Naive B cell (primary cell): ENCODE data around the gene PTK6. TPM values are rescaled to one million over a fixed set of nuclear protein-coding genes. Genes with fewer than 3 reads are reported as not detected.

Experiments used
- ATAC-seq, 2 donors: fragments of 150-1000 bp; cut with Tn5 transposase; 2 replicates each; pipeline ENCODE4 v1.10.0; 2021; ENCODE audit warnings: low read depth in 2 of 2, mild to moderate bottlenecking in 2 of 2, moderate library complexity in 2 of 2
- DNase-seq: peaks from one replicate; pipeline ENCODE4 v3.0.0; 2022
- H3K27ac Mint-ChIP-seq, 6 donors: one replicate each; pipeline ENCODE4 v1.8.0; 2020 to 2022; ENCODE audit warnings: mild to moderate bottlenecking in 6 of 6, mixed read lengths in 6 of 6, moderate library complexity in 5 of 6, inconsistent platforms in 2 of 6
- H3K27me3 Mint-ChIP-seq, 3 donors: one replicate each; pipeline ENCODE4 v1.8.0; 2021 to 2022; ENCODE audit warnings: mixed read lengths in 3 of 3, mild to moderate bottlenecking in 1 of 3
- H3K36me3 Mint-ChIP-seq, 2 donors: one replicate each; pipeline ENCODE4 v1.8.0; 2020 to 2022; ENCODE audit warnings: mixed read lengths in 2 of 2, inconsistent platforms in 1 of 2, mild to moderate bottlenecking in 1 of 2
- H3K4me1 Mint-ChIP-seq, 3 donors: one replicate each; pipeline ENCODE4 v1.8.0; 2020 to 2022; ENCODE audit warnings: mixed read lengths in 3 of 3, inconsistent platforms in 1 of 3, mild to moderate bottlenecking in 1 of 3, moderate library complexity in 1 of 3
- H3K4me3 Mint-ChIP-seq, 8 donors: one replicate each; pipeline ENCODE4 v1.8.0; 2020 to 2022; ENCODE audit warnings: mild to moderate bottlenecking in 8 of 8, mixed read lengths in 8 of 8, moderate library complexity in 8 of 8, inconsistent platforms in 2 of 8
- H3K9me3 Mint-ChIP-seq, 7 donors: one replicate each; pipeline ENCODE4 v1.8.0; 2020 to 2022; ENCODE audit warnings: mixed read lengths in 7 of 7, mild to moderate bottlenecking in 5 of 7, inconsistent platforms in 2 of 7, moderate library complexity in 1 of 7
- polyA plus RNA-seq, 6 donors: library from polyadenylated mRNA; unstranded; fragments of 300-500 nt; fragmentation: Illumina TruSeq; gene quantifications; one replicate each; pipeline ENCODE4 v1.2.3, GENCODE V29; 2021; ENCODE audit warnings: low read depth in 6 of 6

Gene PTK6
- polyA plus RNA-seq: 1 to 10 TPM in 1 of 6 donors, under 1 TPM in 5; 0.10 to 1.3 (median 0.51) TPM

DNA sequence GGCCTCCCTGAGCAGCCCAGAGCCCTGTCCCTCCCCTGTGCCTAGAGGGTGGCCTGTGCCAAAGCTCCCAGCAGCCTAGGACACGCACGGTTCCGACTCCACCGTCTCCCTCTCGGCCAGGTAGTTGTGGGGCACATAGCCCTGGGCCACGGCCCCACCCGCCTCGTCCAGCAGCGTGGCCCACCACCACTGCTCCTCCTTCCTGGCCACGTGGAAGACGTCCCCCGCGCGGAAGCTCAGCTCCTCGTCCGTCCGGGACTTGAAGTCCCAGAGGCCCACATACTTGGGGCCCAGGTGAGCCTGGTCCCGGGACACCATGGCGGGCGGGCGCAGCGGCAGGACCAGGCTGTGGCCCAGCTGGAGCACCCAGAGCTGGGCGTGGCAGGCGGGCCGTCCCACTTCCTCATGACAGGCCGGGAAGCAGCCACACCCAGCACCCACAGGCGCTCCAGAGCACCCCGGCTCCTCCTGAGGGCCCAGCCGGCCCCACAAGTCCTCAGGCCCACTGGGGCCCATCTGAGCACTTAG is at the start of gene PTK6:
TSS of gene PTK6 (minus strand) at position 380 of the 528 bp plus-strand sequence. CDS start at position 318, 62 bp downstream.
- ATAC-seq (peak; percentile 4), DNase-seq (no peak)
- peak within 1 kb of the TSS; percentile 76 to 87 (median 81) for H3K4me3 Mint-ChIP-seq

DNA sequence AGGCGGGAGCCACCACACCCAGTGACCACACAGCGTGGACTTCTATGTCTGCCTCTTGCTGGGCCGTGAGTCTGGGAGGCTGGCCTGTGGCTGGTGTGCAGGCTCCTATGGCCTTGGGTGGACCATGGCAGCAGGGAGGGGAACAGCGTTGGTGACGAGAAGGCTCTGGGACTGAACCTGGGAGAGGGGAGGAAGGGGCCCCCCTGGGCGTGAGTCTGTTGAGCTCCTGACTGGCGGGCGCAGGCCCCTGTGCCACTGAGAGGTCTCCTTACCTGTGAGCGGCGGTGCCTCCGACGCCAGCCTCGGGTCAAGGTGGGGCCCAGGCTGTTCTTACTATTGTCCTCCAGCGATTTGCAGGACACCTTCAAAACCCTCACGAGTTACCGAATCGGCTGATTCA is 49.6 kb upstream of the PTK6 start:
- no peak overlapping the region for H3K4me3 Mint-ChIP-seq
- no peaks in the 10 kb centered on the region for H3K9me3 Mint-ChIP-seq
- ATAC-seq: no peak
- H3K27me3 Mint-ChIP-seq: no peaks in the 10 kb centered on the region
- peaks cover 0 to 5% of the 10 kb centered on the region in 2 donors for H3K36me3 Mint-ChIP-seq
- DNase-seq: no peak
- H3K4me1 Mint-ChIP-seq: peaks cover 11 to 13% (median 11%) of the 10 kb centered on the region in 3 donors
- H3K27ac Mint-ChIP-seq: peak overlapping the region in 3 of 6 donors; percentile 24 to 53 (median 32)

More for the DNA sequence above, at the start of gene PTK6:
- Mint-ChIP-seq H3K36me3 (no peaks in the 10 kb centered on the region), H3K4me1 (peaks cover 9 to 26% (median 18%) of the 10 kb centered on the region in 3 donors), H3K27ac (peak within 1 kb of the TSS; percentile 72 to 94 (median 86)), H3K27me3 (peaks cover 0 to 3% (median 0%) of the 10 kb centered on the region in 3 donors), H3K9me3 (peaks cover 0 to 1% (median 0%) of the 10 kb centered on the region in 7 donors)

DNA sequence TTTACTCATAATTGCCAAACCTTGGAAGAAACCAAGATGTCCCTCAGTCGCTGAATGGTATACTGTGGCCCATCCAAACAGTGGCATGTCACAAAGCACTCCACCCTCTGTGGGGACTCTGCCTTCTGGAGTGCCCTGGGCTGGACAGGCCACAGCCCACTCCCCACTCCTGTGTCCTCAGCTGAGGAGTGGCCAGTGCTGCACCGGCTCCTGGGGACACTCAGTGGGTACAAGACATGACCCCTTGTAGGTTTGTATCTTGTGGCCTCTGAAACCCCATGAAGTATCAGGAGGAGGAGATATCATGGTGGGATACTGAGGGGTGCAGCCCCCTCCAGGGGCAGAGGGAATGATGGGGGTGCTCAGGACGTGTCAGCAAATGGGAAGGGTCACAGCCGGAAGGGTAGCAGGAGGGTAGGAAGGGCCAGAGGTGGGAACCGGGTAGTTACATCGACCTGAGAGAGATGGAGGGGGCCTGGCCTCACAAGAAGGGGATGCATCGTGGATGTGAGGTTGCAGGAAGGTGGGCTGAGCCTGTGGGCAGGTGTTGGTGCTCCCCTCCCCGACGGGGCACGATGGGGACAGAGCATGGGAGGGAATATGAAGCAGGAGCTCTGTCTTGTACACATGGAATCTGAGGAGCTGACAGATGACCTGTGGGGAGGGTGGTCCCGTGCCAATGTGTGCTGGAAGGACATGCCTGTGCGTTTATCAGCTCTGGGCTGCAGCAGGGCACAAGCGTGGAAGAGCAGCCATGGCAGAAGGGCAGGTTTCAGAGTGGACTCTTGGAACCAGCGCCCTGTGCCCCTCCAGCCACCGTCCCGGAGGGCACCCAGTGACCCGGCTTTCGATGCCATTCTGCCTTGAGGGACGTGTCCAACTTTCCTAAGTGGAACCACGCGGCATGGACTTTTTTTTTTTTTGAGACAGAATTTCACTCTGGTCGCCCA is 48.7 kb upstream of the PTK6 start:
- no peak for DNase-seq
- no peak overlapping the region for H3K4me3 Mint-ChIP-seq
- peaks cover 0 to 2% of the 10 kb centered on the region in 2 donors for H3K36me3 Mint-ChIP-seq
- H3K27me3 Mint-ChIP-seq: no peaks in the 10 kb centered on the region
- H3K9me3 Mint-ChIP-seq: no peaks in the 10 kb centered on the region
- peak overlapping the region in 3 of 6 donors; percentile 5 to 69 (median 52) for H3K27ac Mint-ChIP-seq
- peaks cover 11 to 15% (median 12%) of the 10 kb centered on the region in 3 donors for H3K4me1 Mint-ChIP-seq
- no peak for ATAC-seq

DNA sequence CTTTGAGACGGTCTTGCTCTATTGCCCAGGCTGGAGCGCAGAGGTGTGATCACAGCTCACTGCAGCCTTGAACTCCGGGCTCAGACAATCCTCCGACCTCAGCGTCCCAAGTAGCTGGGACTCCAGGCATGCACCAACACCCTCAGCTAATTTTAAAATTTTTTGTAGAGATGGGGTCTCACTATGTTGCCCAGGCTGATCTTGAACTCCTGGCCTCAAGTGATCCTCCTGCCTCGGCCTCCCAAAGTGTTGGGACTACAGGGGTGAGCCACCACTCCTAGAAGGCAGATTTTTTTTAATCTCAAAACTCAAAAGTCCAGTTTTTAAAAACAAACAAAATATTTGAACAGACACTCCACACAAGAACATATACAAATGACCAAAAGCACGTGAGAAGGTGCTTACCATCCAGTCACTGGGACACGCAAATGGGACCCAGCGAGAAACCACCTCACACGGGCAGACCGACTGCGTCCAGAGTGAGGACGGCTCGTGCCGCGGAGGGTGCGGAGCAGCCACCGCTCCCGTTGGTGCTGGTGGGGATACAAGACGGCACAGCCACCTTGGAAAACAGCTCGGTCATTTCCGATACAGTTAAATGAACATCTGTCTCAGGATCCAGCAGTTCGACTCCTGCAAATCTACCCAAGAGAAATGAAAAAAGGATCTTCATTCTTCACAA is 45.3 kb upstream of the PTK6 start:
- no peaks in the 10 kb centered on the region for H3K9me3 Mint-ChIP-seq
- H3K4me1 Mint-ChIP-seq: peaks cover 8 to 10% (median 9%) of the 10 kb centered on the region in 3 donors
- peak overlapping the region in 1 of 6 donors; percentile 87 for H3K27ac Mint-ChIP-seq
- H3K4me3 Mint-ChIP-seq: no peak overlapping the region
- DNase-seq (no peak), ATAC-seq (no peak)
- no peaks in the 10 kb centered on the region for H3K36me3 Mint-ChIP-seq
- no peaks in the 10 kb centered on the region for H3K27me3 Mint-ChIP-seq

DNA sequence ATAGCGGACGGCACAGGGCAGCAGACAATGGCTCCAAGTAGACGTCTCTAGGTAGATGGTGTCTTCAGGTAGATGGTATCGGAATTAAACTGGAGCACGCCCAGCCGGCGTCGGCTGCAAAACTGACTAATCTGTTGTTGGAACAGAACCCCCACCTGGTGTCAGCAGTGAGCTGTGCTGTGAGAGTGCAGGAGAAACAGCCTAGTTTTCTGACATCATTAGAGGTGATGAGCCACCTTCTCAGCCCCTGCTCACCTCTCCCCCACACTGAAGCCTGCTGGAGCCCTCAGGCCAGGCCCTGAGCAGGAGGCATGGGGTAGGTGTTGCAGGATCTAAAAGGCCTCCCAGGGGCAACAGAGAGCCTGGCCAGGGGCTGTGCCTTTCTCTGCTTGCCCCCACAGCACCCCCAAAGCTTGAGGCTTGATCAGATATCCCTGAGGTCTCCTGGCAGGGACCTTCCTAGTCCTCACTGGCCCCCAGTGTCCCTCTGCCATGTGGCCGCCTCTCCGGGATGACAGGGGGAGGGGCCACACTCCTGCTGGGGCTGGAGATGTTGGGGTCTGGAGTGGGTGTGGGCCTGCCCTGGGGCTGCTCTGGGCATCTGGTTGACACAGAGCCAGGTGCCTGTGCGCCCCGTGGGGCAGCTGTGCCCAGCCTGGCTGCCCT is 43.8 kb upstream of the PTK6 start:
- DNase-seq (peak; percentile 67), ATAC-seq (peak; percentile 97 to 98)
- Mint-ChIP-seq H3K36me3 (no peaks in the 10 kb centered on the region), H3K4me1 (peaks cover 7 to 11% (median 8%) of the 10 kb centered on the region in 3 donors), H3K4me3 (peak overlapping the region in 1 of 8 donors; percentile 22), H3K9me3 (no peaks in the 10 kb centered on the region), H3K27ac (no peak overlapping the region), H3K27me3 (no peaks in the 10 kb centered on the region)

DNA sequence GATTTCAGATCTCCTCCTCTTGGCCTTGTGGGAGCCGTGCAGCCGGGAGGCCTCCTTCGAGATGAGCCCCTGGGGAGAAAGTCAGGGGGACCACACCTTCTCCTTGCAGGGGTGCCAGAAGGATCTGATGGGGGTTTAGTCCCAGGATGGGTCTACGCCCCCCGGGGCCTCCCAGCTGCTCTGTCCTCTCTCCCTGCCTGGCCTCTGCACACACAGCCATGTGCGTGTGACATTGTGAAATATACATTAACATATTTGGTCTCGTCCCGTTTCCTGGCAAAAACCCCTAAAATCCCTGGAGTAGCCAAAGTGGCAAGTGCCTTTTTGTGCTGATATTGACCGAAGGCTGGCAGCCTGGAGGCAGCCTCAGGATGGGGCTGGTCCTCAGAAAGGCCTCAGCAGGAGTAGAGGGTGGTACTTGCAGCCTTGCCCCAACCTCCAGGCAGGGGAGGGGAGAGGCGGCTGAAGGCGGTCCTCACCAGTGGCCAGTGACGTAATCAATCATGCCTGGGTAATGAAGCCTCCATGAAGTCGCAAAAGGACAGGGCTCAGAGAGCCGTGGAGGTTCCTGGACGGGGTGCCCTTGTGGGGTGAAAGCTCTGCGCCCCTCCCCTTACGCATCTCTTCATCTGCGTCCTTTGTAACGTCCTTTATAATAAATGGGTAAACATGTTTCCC is 42.0 kb upstream of the PTK6 start:
- DNase-seq: no peak
- no peaks in the 10 kb centered on the region for H3K9me3 Mint-ChIP-seq
- no peaks in the 10 kb centered on the region for H3K36me3 Mint-ChIP-seq
- peak overlapping the region in 1 of 6 donors; percentile 29 for H3K27ac Mint-ChIP-seq
- H3K4me1 Mint-ChIP-seq: peaks cover 8 to 11% (median 9%) of the 10 kb centered on the region in 3 donors
- no peaks in the 10 kb centered on the region for H3K27me3 Mint-ChIP-seq
- H3K4me3 Mint-ChIP-seq: peak overlapping the region in 1 of 8 donors; percentile 7
- ATAC-seq: no peak

DNA sequence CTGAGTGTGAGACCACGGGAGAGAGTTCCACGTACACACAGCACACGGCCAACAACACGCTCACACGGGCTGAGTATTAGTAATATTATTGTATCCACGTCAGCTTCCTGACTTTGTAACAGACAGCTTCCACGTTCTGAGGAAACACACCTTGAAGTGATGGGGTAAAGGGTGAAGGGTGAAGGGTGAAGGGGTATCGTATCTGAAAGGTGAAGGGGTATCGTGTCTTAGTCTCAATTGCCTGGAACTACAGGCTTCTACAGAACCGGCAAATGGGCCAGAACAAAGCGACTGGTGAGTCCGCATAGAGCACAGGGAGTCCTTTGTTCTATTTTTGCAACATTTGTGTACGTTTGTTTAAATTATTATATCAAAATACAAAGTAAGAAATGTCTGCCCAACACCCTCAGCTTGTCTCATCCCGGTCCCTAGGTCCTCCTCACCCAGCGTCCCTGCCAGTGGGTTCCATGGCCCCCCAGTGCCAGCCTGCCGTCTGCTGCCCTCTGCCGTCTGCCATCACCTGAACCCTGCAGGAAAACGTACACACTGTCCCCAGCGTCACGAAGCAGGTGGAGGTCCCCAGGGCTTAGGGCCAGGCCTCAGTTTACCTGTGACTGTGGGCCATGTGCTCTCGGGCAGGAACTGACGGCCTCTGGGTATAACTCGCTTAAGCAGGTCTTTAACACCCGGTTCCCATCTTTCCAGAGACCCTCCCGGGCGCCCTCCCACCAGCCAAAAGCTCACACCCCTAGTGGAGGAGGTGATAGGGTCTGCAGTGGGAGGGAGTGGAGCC is 41.2 kb upstream of the PTK6 start:
- Mint-ChIP-seq H3K36me3 (no peaks in the 10 kb centered on the region), H3K4me3 (no peak overlapping the region), H3K27ac (peak overlapping the region in 1 of 6 donors; percentile 44), H3K9me3 (no peaks in the 10 kb centered on the region), H3K4me1 (peaks cover 11 to 16% (median 12%) of the 10 kb centered on the region in 3 donors), H3K27me3 (no peaks in the 10 kb centered on the region)
- DNase-seq: no peak
- no peak for ATAC-seq

DNA sequence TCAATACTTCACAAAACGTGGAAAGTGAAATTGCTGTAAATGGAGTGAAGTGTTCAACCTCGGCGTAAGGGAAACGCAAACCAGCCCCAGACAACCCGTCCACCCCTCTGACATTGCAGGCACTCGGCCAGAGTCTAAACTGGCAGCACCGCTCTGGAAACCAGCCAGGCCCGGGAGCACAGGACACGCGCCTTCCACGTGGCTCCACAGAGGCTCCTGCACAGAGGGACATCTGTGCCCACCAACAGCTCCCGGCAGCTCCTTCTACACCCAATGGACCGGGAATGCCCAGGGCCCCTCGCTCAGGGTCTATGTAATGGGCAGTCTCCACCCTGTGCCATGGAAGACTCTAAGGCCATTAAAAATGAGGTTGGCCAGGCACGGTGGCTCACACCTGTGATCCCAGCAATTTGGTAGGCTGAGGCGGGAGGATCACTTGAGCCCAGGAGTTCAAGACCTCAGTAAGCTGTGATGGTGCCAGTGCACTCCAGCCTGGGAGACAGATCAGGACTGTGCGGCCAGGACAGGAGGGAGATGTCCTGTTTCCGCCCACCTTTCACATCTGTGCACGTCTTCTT is 40.2 kb upstream of the PTK6 start:
- no peak overlapping the region for H3K27ac Mint-ChIP-seq
- no peak for DNase-seq
- ATAC-seq: no peak
- peak overlapping the region in 1 of 8 donors; percentile 42 for H3K4me3 Mint-ChIP-seq
- peaks cover 11 to 17% (median 14%) of the 10 kb centered on the region in 3 donors for H3K4me1 Mint-ChIP-seq
- no peaks in the 10 kb centered on the region for H3K9me3 Mint-ChIP-seq
- H3K36me3 Mint-ChIP-seq: no peaks in the 10 kb centered on the region
- H3K27me3 Mint-ChIP-seq: no peaks in the 10 kb centered on the region

DNA sequence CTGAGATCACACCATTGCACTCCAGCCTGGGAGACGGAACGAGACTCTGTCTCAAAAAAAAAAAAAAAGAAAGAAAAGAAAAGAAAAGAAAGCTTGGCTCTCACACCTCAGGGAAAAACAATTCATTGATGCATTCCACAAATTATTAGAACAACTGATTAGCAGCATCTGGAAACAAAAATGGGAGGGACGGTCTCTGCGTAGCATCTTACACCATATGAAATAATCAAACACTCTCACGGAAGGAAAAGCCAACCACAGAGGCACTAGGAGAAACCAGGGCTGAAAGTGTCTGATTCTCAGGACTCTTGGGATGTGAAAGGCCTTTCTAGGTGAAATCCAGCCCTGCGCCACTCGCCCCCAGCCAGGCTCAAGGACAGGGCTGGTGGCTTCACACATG is 39.1 kb upstream of the PTK6 start:
- no peak for ATAC-seq
- Mint-ChIP-seq H3K4me1 (peaks cover 11 to 17% (median 14%) of the 10 kb centered on the region in 3 donors), H3K4me3 (peak overlapping the region in 2 of 8 donors; percentile 50 to 72), H3K36me3 (no peaks in the 10 kb centered on the region), H3K9me3 (no peaks in the 10 kb centered on the region), H3K27ac (peak overlapping the region in 3 of 6 donors; percentile 0 to 32 (median 6)), H3K27me3 (no peaks in the 10 kb centered on the region)
- no peak for DNase-seq

DNA sequence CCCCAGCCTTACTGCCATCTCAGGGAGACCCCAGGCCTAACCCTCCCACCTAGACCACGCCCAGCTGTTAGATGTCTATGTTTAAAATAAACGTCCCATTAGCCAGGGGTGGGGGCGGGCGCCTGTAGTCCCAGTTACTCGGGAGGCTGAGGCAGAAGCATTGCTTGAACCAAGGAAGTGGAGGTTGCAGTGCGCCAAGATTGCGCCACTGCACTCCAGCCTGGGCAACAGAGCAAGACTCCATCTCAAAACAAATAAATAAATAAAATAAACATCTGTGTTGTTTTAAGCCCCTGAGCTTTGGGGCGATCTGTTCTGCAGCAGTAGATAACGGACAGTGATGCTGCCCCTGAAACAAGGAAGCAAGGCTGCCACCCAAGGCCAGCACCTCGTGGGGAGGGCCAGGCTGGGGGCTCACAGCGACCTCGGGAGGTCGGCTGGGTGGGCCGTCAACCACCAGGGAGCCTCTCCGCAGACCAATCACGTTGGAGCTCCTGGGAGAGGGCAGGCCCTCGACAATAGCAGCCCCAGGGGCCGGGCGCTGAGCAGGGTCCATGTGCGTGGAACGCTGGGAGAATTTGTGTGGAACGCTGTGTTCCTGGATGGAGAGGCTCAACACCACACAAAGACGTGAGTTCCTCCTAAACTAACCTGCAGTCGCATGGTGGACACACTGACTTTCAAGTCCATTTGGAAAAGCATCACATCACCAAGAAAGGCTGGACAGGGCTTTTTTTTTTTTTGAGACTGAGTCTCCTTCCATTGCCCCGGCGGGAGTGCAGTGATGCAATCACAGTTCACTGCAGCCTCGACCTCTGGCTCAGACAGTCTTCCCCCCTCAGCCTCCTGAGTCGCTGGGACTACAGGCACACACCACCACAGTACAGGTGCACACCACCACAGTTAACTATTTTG is 37.9 kb upstream of the PTK6 start:
- no peaks in the 10 kb centered on the region for H3K9me3 Mint-ChIP-seq
- no peaks in the 10 kb centered on the region for H3K36me3 Mint-ChIP-seq
- DNase-seq: no peak
- H3K27me3 Mint-ChIP-seq: no peaks in the 10 kb centered on the region
- peaks cover 4 to 12% (median 7%) of the 10 kb centered on the region in 3 donors for H3K4me1 Mint-ChIP-seq
- no peak for ATAC-seq
- H3K4me3 Mint-ChIP-seq: peak overlapping the region; percentile 47 to 87 (median 79)
- peak overlapping the region in 4 of 6 donors; percentile 47 to 88 (median 72) for H3K27ac Mint-ChIP-seq
